A549 (cell line): ENCODE data around the gene SIRPA. TPM values are rescaled to one million over a fixed set of nuclear protein-coding genes. Genes with fewer than 3 reads are reported as not detected.

Experiments used
- ATAC-seq, 2 experiments: fragments of 200-7000 bp in 1 of 2; fragments of >200 bp in 1 of 2; cut with Nextera tagmentation in 1 of 2; cut with Tn5 transposase in 1 of 2; 3 replicates each; pipeline versions ENCODE4 v1.8.0 to v1.9.1; 2018 to 2020; ENCODE audit warnings: mild to moderate bottlenecking in 1 of 2, moderate library complexity in 1 of 2
- CTCF ChIA-PET: fragments of 300-600 bp; sonication (Branson Sonifier 250); formaldehyde crosslinking; extraction: SDS; loops from one replicate; lab custom pipeline; 2021; ENCODE audit warnings: antibody characterized with exemption, inconsistent platforms; lab: Yijun Ruan, JAX
- POLR2A ChIA-PET: fragments of 350-600 bp; formaldehyde crosslinking; extraction: SDS; loops from one replicate; lab custom pipeline; 2021; ENCODE audit warnings: antibody characterized with exemption, inconsistent platforms; lab: Yijun Ruan, JAX
- DNase-seq, 2 experiments: peaks; one replicate each; pipeline versions ENCODE4 v3.0.0 to v3.0.0-alpha.2; 2011 to 2016; ENCODE audit warnings: low read depth in 1 of 2, low spot score in 1 of 2
- FAIRE-seq: peaks from 2 replicates; lab custom pipeline; 2011; peaks lifted over from hg19 to GRCh38; lab: Jason Lieb, UNC
- H3K27ac ChIP-seq, 2 experiments: fragments of >200 bp; sonication (Bioruptor Twin); formaldehyde crosslinking; 3 replicates each; pipeline ENCODE4 v1.5.1; 2016 to 2017
- H3K4me1 ChIP-seq: fragments of >200 bp; sonication (Bioruptor Twin); formaldehyde crosslinking; 3 replicates; pipeline ENCODE4 v1.6.1; 2016
- H3K4me2 ChIP-seq: fragments of >200 bp; sonication (Bioruptor Twin); formaldehyde crosslinking; 3 replicates; pipeline ENCODE4 v1.6.1; 2016
- H3K4me3 ChIP-seq: fragments of >200 bp; sonication (Bioruptor Twin); formaldehyde crosslinking; 3 replicates; pipeline ENCODE4 v1.5.1; 2016
- H3K9me3 ChIP-seq: fragments of >200 bp; sonication (Bioruptor Twin); formaldehyde crosslinking; 3 replicates; pipeline ENCODE4 v1.6.1; 2016
- ATOH8 ChIP-seq: fragments of 250-450 bp; sonication (Bioruptor Pico); IDR thresholded peaks from 2 replicates; pipeline ENCODE4 v1.5.0; 2020; ENCODE audit warnings: low read depth, mild to moderate bottlenecking, moderate library complexity
- CHD2 ChIP-seq: fragments of 150-350 bp; IDR thresholded peaks from 2 replicates; pipeline ENCODE4 v1.6.1; 2014; ENCODE audit warnings: low read length; ENCODE audit not compliant: partially characterized antibody
- EHF ChIP-seq: fragments of 250-450 bp; sonication (Bioruptor Pico); IDR thresholded peaks from 2 replicates; pipeline ENCODE4 v1.5.0; 2020; ENCODE audit warnings: mild to moderate bottlenecking
- EHMT2 ChIP-seq: fragments of 200-600 bp; sonication (generic); IDR thresholded peaks from 2 replicates; pipeline ENCODE4 v1.6.1; 2016; ENCODE audit warnings: antibody characterized with exemption, low read depth, mild to moderate bottlenecking, moderate library complexity
- ELK1 ChIP-seq: fragments of 150-350 bp; IDR thresholded peaks from 2 replicates; pipeline ENCODE4 v1.6.1; 2014; ENCODE audit warnings: low read depth, mild to moderate bottlenecking, low read length
- EP300 ChIP-seq, 2 experiments: fragments of >200 bp; sonication (Bioruptor Twin); formaldehyde crosslinking; IDR thresholded peaks; 2 replicates in 1 of 2; 3 replicates in 1 of 2; pipeline ENCODE4 v1.6.1; 2016 to 2017
- FOSL2 ChIP-seq, 2 experiments: fragments of 450-650 bp in 1 of 2; fragments of >200 bp in 1 of 2; sonication (Bioruptor Twin) in 1 of 2; formaldehyde crosslinking; IDR thresholded peaks; 2 replicates each; pipeline versions ENCODE4 v1.5.0 to v1.6.1; 2016 to 2020; ENCODE audit warnings: mild to moderate bottlenecking in 1 of 2, moderate library complexity in 1 of 2
- HEYL ChIP-seq: fragments of 250-450 bp; sonication (Bioruptor Pico); IDR thresholded peaks from 2 replicates; pipeline ENCODE4 v1.8.0; 2021; ENCODE audit warnings: mild to moderate bottlenecking, moderate library complexity
- HOXA7 ChIP-seq: fragments of 250-450 bp; sonication (Bioruptor Pico); IDR thresholded peaks from 2 replicates; pipeline ENCODE4 v1.5.0; 2020; ENCODE audit warnings: mild to moderate bottlenecking, moderate library complexity
- HOXB5 ChIP-seq: fragments of 250-450 bp; sonication (Bioruptor Pico); IDR thresholded peaks from 2 replicates; pipeline ENCODE4 v1.5.0; 2020; ENCODE audit warnings: mild to moderate bottlenecking, moderate library complexity
- JUN ChIP-seq, 2 experiments: fragments of >200 bp; sonication (Bioruptor Twin); formaldehyde crosslinking; IDR thresholded peaks; 2 replicates in 1 of 2; 3 replicates in 1 of 2; pipeline ENCODE4 v1.6.1; 2016 to 2017
- JUNB ChIP-seq: fragments of >200 bp; sonication (Bioruptor Twin); formaldehyde crosslinking; IDR thresholded peaks from 2 replicates; pipeline ENCODE4 v1.6.1; 2016
- MAX ChIP-seq: IDR thresholded peaks from 2 replicates; pipeline ENCODE4 v1.6.1; 2012
- MAZ ChIP-seq: fragments of 150-350 bp; IDR thresholded peaks from 2 replicates; pipeline ENCODE4 v1.6.1; 2014; ENCODE audit warnings: antibody characterized with exemption, low read depth, low read length, borderline replicate concordance
- NFE2L2 ChIP-seq: fragments of 150-350 bp; conservative IDR thresholded peaks from 2 replicates; pipeline ENCODE4 v1.6.1; 2014; ENCODE audit warnings: low read length
- NPAS2 ChIP-seq: fragments of 250-450 bp; sonication (Bioruptor Pico); IDR thresholded peaks from 2 replicates; pipeline ENCODE4 v1.8.0; 2022; ENCODE audit warnings: mild to moderate bottlenecking, moderate library complexity, borderline replicate concordance
- NR3C1 ChIP-seq: fragments of >200 bp; sonication (Bioruptor Twin); formaldehyde crosslinking; IDR thresholded peaks from 3 replicates; pipeline ENCODE4 v1.6.1; 2017
- PHF8 ChIP-seq: fragments of 200-600 bp; sonication (generic); IDR thresholded peaks from 2 replicates; pipeline ENCODE4 v1.6.1; 2016; ENCODE audit warnings: low read depth, mild to moderate bottlenecking, antibody characterized with exemption, moderate library complexity, borderline replicate concordance
- RCOR1 ChIP-seq: fragments of 150-350 bp; IDR thresholded peaks from 2 replicates; pipeline ENCODE4 v1.6.1; 2014; ENCODE audit warnings: antibody characterized with exemption, low read length, low read depth
- RFX5 ChIP-seq: fragments of 450-650 bp; IDR thresholded peaks from 2 replicates; pipeline ENCODE4 v1.7.1; 2014; ENCODE audit warnings: antibody characterized with exemption, mild to moderate bottlenecking, moderate library complexity
- RNF2 ChIP-seq: fragments of 200-600 bp; sonication (generic); IDR thresholded peaks from 2 replicates; pipeline ENCODE4 v1.6.1; 2016; ENCODE audit warnings: low read depth, mild to moderate bottlenecking, antibody characterized with exemption, moderate library complexity, borderline replicate concordance
- SMC3 ChIP-seq: fragments of >200 bp; sonication (Bioruptor Twin); formaldehyde crosslinking; IDR thresholded peaks from 3 replicates; pipeline ENCODE4 v1.6.1; 2018; ENCODE audit warnings: inconsistent platforms
- ZC3H11A ChIP-seq: fragments of 450-650 bp; IDR thresholded peaks from 2 replicates; pipeline ENCODE4 v1.6.1; 2014; ENCODE audit warnings: antibody characterized with exemption, mild to moderate bottlenecking
- ZNF302 ChIP-seq: fragments of 250-450 bp; sonication (Bioruptor Pico); IDR thresholded peaks from 2 replicates; pipeline ENCODE4 v1.9.0; 2021; ENCODE audit warnings: inconsistent platforms, mild to moderate bottlenecking, moderate library complexity
- WGBS: methylation state at CpG from one replicate; pipeline ENCODE4 v1.1.6; 2017; ENCODE audit errors: missing lambda C conversion rate; 5-methylcytosine and 5-hydroxymethylcytosine counted together
- polyA plus RNA-seq, 4 experiments: library from polyadenylated mRNA; depleted of rRNA in 3 of 4; stranded (reverse); fragments of >200 nt; fragmentation: RNase III in 1 of 4; extraction: RNeasy Plus Mini Kit Qiagen cat#74134 plus additional on column Dnase treatment in 1 of 4; gene quantifications; 2 replicates in 3 of 4; 3 replicates in 1 of 4; pipeline ENCODE4 v1.2.3, GENCODE V29; 2011 to 2017
- TF ChIP-seq, protein P1 (sequence below): fragments of >200 bp; sonication (Bioruptor Twin); formaldehyde crosslinking; IDR thresholded peaks from 3 replicates; pipeline ENCODE4 v1.5.1; 2016
- TF ChIP-seq, protein P2 (sequence below): IDR thresholded peaks from 2 replicates; pipeline ENCODE4 v1.6.1; 2012
- TF ChIP-seq, protein P3 (sequence below): fragments of 450-650 bp; IDR thresholded peaks from 2 replicates; pipeline ENCODE4 v1.6.1; 2014; ENCODE audit warnings: antibody characterized with exemption

Gene SIRPA
- polyA plus RNA-seq, 2 of the 4 experiments (the other 2 are of a cell fraction), result 12.8 to 21.6 TPM

- TF ChIP-seq ATOH8 (CRISPR knock-in tag) (no peak), ZNF302 (CRISPR knock-in tag) (no peak), HEYL (no peak)
- TF ChIP-seq, all 56 proteins: peak for 0
Observed at GRCh38 chr20:1982686-1983085, 87.5 kb downstream of the SIRPA start (continued).

- H3K4me2 ChIP-seq, result no peak overlapping the region
- no peak overlapping the region for H3K4me3 ChIP-seq
- POLR2A ChIA-PET, result no interaction called here
- WGBS, result 12% methylated on average over 4 of the region's 4 CpGs
- FAIRE-seq (no peak), DNase-seq (no peak), ATAC-seq (no peak; a peak in 1 of 6 replicates)
- H3K27ac ChIP-seq, result no peak overlapping the region
- CTCF ChIA-PET, result interaction anchor here (0.7 to 3.5 kb wide), 6 partner anchors 9 to 219 kb away, joined by 3 to 23 read pairs (median 3); no protein-coding TSS in a partner anchor
- no peaks in the 10 kb centered on the region for H3K4me1 ChIP-seq
- H3K9me3 ChIP-seq, result no peaks in the 10 kb centered on the region
- TF ChIP-seq, protein P1, sequence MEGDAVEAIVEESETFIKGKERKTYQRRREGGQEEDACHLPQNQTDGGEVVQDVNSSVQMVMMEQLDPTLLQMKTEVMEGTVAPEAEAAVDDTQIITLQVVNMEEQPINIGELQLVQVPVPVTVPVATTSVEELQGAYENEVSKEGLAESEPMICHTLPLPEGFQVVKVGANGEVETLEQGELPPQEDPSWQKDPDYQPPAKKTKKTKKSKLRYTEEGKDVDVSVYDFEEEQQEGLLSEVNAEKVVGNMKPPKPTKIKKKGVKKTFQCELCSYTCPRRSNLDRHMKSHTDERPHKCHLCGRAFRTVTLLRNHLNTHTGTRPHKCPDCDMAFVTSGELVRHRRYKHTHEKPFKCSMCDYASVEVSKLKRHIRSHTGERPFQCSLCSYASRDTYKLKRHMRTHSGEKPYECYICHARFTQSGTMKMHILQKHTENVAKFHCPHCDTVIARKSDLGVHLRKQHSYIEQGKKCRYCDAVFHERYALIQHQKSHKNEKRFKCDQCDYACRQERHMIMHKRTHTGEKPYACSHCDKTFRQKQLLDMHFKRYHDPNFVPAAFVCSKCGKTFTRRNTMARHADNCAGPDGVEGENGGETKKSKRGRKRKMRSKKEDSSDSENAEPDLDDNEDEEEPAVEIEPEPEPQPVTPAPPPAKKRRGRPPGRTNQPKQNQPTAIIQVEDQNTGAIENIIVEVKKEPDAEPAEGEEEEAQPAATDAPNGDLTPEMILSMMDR, result no peak
- no peak for TF ChIP-seq ZC3H11A
- no peak for TF ChIP-seq SMC3
- TF ChIP-seq HOXA7, result no peak
- no peak for TF ChIP-seq JUN (IDR thresholded peaks at IDR 0.05)
- TF ChIP-seq EHF, result no peak
Observed at GRCh38 chr20:1983301-1983700, 88.1 kb downstream of the SIRPA start.

- Histone ChIP-seq H3K9me3 (no peaks in the 10 kb centered on the region), H3K4me1 (no peaks in the 10 kb centered on the region), H3K4me2 (no peak overlapping the region), H3K4me3 (no peak overlapping the region), H3K27ac (no peak overlapping the region)
- no peak for FAIRE-seq
- ChIA-PET POLR2A (no interaction called here), CTCF (interaction anchor here (1.4 to 5.8 kb wide), 4 partner anchors 19 to 185 kb away, joined by 3 to 34 read pairs (median 11); no protein-coding TSS in a partner anchor)
- WGBS, result 7% methylated on average over 3 of the region's 3 CpGs
- TF ChIP-seq RNF2 (no peak), MAX (no peak), FOSL2 (IDR thresholded peaks at IDR 0.05) (no peak), FOSL2 (CRISPR knock-in tag; IDR thresholded peaks at IDR 0.05) (no peak), RCOR1 (no peak), RFX5 (no peak), JUN (IDR thresholded peaks at IDR 0.05) (no peak), ELK1 (no peak), NFE2L2 (no peak), PHF8 (no peak), NPAS2 (no peak), JUNB (no peak), HOXB5 (no peak), EHMT2 (no peak), MAZ (no peak), EP300 (IDR thresholded peaks at IDR 0.05) (no peak), CHD2 (no peak), NR3C1 (no peak)
- TF ChIP-seq, protein P1, result no peak
- TF ChIP-seq, protein P2, sequence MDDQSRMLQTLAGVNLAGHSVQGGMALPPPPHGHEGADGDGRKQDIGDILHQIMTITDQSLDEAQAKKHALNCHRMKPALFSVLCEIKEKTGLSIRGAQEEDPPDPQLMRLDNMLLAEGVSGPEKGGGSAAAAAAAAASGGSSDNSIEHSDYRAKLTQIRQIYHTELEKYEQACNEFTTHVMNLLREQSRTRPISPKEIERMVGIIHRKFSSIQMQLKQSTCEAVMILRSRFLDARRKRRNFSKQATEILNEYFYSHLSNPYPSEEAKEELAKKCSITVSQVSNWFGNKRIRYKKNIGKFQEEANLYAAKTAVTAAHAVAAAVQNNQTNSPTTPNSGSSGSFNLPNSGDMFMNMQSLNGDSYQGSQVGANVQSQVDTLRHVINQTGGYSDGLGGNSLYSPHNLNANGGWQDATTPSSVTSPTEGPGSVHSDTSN, result no peak
- TF ChIP-seq, protein P3, sequence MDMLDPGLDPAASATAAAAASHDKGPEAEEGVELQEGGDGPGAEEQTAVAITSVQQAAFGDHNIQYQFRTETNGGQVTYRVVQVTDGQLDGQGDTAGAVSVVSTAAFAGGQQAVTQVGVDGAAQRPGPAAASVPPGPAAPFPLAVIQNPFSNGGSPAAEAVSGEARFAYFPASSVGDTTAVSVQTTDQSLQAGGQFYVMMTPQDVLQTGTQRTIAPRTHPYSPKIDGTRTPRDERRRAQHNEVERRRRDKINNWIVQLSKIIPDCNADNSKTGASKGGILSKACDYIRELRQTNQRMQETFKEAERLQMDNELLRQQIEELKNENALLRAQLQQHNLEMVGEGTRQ, result no peak
- ATAC-seq, result peak in 1 of 2 experiments; percentile 51; a peak in 2 of 6 replicates
- DNase-seq, result no peak
Observed at GRCh38 chr20:1987826-1988225, 92.6 kb downstream of the SIRPA start.
